ENCODE results near the gene MIA. TPM values are rescaled to one million over a fixed set of nuclear protein-coding genes. Genes with fewer than 3 reads are reported as not detected.

MIA gene
- total RNA-seq, 2 experiments from 2014 or later: 1.00 TPM; not detected in 1

DNA sequence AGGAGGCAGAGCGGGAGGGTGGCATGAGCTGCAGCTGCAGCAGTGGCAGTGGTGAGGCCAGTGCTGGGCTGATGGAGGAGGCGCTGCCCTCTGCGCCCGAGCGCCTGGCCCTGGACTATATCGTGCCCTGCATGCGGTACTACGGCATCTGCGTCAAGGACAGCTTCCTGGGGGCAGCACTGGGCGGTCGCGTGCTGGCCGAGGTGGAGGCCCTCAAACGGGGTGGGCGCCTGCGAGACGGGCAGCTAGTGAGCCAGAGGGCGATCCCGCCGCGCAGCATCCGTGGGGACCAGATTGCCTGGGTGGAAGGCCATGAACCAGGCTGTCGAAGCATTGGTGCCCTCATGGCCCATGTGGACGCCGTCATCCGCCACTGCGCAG is 25.7 kb downstream of the MIA start:
- Mint-ChIP-seq H3K4me3 (peak overlapping the region; percentile 92), H3K27ac (peak overlapping the region; percentile 89), H3K4me1 (ENCODE audit: low read depth) (peaks cover 75% of the 10 kb centered on the region), H3K27me3 (no peaks in the 10 kb centered on the region), H3K9me3 (no peaks in the 10 kb centered on the region), H3K36me3 (peaks cover 31% of the 10 kb centered on the region)
- POLR2A ChIA-PET: interaction anchor here (1.0 kb wide), 1 partner anchor 48 kb away, joined by 5 read pairs; no protein-coding TSS in a partner anchor
- DNase-seq: no peak
- CTCF ChIA-PET: interaction anchor here (1.0 to 1.6 kb wide), 2 partner anchors 19 to 167 kb away, joined by 3 read pairs; no protein-coding TSS in a partner anchor
- intact Hi-C loops (cut with micrococcal nuclease): loop anchor here (5.0 kb wide), 2 partner anchors 189 to 461 kb away; partner anchors contain the start of gene HNRNPUL1

DNA sequence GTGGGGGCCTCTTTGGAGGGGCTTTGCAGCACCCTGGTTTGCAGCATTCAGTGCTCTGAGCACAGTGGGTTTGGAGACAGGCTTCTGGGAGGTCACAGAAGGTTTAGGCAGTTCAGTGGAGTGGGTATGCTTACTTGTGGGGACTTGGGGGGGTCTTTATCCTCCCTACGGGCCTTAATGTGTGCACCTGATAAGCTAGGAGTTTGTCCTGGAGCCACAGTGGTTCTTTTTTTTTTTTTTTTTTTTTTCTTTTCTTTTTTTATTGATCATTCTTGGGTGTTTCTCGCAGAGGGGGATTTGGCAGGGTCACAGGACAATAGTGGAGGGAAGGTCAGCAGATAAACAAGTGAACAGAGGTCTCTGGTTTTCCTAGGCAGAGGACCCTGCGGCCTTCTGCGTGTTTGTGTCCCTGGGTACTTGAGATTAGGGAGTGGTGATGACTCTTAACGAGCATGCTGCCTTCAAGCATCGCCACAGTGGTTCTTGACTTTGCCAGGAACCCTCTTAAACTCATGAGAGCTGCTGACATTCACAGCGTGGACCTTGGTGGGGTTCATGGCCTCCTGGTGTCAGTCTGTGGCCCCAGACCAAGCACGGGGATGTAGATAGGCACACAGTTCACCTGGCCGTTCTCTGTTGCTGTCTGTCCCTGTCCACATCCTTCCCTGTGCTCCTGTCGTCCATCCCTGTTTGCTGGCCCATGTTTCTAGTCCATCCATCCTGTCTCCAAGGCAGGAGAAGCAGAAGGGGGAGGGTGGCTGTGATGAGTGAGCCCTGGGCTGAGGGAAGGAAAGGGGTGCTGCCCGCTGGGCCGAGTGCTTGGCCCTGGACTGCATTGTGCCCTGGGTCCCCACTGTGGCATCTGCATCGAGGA is 26.3 kb downstream of the MIA start:
- peak overlapping the region; percentile 89 for H3K27ac Mint-ChIP-seq
- H3K9me3 Mint-ChIP-seq: no peaks in the 10 kb centered on the region
- peak overlapping the region; percentile 92 for H3K4me3 Mint-ChIP-seq
- DNase-seq: no peak
- peaks cover 81% of the 10 kb centered on the region for H3K4me1 Mint-ChIP-seq (ENCODE audit: low read depth)
- CTCF ChIA-PET: interaction anchor here (1.0 to 1.6 kb wide), 3 partner anchors 18 to 167 kb away, joined by 3 read pairs; no protein-coding TSS in a partner anchor
- peaks cover 32% of the 10 kb centered on the region for H3K36me3 Mint-ChIP-seq
- intact Hi-C loops (cut with micrococcal nuclease): loop anchor here (5.0 kb wide), 2 partner anchors 189 to 461 kb away; partner anchors contain the start of gene HNRNPUL1
- no peaks in the 10 kb centered on the region for H3K27me3 Mint-ChIP-seq
- POLR2A ChIA-PET: interaction anchor here (1.0 kb wide), 1 partner anchor 49 kb away, joined by 5 read pairs; no protein-coding TSS in a partner anchor

DNA sequence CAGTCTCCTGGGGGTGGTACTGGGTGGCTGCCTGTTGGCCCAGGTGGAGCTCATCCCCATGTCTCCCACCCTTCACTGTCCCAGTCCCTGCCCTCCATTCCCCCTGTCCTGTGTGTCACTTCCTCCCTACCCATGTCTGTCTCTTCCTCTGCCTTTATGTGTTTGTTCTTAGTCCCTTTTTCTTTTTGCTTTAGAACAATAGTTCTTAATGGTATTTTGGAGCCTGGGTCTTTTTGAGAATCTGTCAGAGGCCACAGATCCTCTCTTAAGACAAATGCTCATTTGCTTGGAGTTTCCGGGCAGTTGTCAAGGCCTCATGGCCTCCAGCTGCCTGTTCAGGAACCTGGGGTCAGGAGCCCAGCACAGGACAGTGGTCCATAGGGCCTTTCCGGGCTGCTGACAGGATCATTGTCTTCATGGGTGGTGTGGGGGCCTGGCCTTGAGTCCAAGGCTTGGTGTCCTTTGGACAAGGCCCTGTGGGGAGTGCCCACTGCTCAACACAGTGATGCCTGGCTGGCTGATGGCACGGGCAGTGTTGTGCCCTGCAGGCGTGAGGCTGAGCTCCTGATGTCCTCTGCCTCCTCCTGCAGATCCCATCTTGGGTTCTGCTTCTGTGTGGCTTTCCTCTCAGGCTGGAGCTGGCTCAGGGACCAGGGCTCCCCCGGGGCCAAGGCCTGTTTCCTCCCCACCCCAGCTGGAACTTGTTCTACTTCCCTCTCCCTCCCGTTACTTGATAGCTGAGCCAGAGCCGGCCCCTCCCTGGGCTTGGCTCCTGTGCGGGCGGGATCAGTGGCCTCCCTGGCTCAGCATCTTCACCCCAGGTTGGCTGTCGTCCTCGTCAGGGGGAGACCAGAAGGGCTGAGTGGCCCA is 27.2 kb downstream of the MIA start:
- intact Hi-C loops (cut with micrococcal nuclease): loop anchor here (1.0 to 5.0 kb wide), 3 partner anchors 24 to 460 kb away; partner anchors contain the start of genes HNRNPUL1 and RAB4B
- Mint-ChIP-seq H3K36me3 (peaks cover 39% of the 10 kb centered on the region), H3K4me3 (peak overlapping the region; percentile 76), H3K9me3 (no peaks in the 10 kb centered on the region), H3K4me1 (ENCODE audit: low read depth) (peaks cover 86% of the 10 kb centered on the region), H3K27me3 (no peaks in the 10 kb centered on the region), H3K27ac (peak overlapping the region; percentile 89)
- no peak for DNase-seq
- CTCF ChIA-PET: interaction anchor here (1.3 to 1.6 kb wide), 2 partner anchors 139 to 168 kb away, joined by 3 read pairs; no protein-coding TSS in a partner anchor
- POLR2A ChIA-PET: interaction anchor here (0.6 to 0.9 kb wide), 4 partner anchors 35 to 86 kb away, joined by 3 to 7 read pairs (median 3); partner anchors contain the start of genes COQ8B and ITPKC

DNA sequence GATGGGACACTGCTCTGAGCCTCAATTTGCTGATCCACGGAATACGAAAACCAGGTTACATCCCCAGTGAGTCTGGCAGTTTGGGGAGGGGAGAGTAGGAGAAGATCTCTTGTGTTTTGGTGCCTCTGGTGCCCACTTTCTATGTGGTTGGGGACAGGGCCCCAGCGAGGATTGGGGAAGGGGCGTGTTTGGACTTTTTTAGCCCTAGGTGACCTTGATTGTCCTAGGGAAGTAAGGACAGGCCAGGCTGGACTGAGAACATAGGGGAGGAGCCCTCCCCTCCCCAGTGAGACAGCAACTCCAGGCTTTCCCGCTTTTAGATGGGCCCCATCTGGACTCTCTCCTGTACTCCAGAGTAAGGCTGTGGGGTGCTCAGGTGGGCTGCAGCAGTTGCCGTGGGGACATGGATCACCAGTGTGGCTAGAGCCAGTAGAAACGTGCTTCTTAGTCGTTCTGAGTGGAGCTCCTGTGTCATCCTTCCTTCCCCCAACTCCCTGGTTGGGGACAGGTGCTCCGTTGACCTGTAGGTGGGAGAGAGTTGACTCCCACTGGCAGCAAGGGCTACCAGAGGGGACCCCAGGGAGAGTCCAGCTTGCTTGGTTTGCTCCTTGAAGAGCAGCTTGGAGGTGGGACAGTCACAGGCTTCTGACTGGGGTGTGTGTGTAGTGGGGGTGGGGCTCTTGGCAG is 28.0 kb downstream of the MIA start:
- H3K27me3 Mint-ChIP-seq: no peaks in the 10 kb centered on the region
- H3K4me1 Mint-ChIP-seq (ENCODE audit: low read depth): peaks cover 84% of the 10 kb centered on the region
- POLR2A ChIA-PET: interaction anchor here (0.6 to 0.9 kb wide), 3 partner anchors 36 to 87 kb away, joined by 3 to 7 read pairs (median 3); partner anchors contain the start of genes COQ8B and ITPKC
- H3K36me3 Mint-ChIP-seq: peaks cover 44% of the 10 kb centered on the region
- intact Hi-C loops (cut with micrococcal nuclease): loop anchor here (1.0 to 5.0 kb wide), 3 partner anchors 25 to 459 kb away; partner anchors contain the start of genes HNRNPUL1 and RAB4B
- no peak for DNase-seq
- CTCF ChIA-PET: no interaction called here
- no peaks in the 10 kb centered on the region for H3K9me3 Mint-ChIP-seq
- H3K4me3 Mint-ChIP-seq: peak overlapping the region; percentile 76
- peak overlapping the region; percentile 89 for H3K27ac Mint-ChIP-seq

DNA sequence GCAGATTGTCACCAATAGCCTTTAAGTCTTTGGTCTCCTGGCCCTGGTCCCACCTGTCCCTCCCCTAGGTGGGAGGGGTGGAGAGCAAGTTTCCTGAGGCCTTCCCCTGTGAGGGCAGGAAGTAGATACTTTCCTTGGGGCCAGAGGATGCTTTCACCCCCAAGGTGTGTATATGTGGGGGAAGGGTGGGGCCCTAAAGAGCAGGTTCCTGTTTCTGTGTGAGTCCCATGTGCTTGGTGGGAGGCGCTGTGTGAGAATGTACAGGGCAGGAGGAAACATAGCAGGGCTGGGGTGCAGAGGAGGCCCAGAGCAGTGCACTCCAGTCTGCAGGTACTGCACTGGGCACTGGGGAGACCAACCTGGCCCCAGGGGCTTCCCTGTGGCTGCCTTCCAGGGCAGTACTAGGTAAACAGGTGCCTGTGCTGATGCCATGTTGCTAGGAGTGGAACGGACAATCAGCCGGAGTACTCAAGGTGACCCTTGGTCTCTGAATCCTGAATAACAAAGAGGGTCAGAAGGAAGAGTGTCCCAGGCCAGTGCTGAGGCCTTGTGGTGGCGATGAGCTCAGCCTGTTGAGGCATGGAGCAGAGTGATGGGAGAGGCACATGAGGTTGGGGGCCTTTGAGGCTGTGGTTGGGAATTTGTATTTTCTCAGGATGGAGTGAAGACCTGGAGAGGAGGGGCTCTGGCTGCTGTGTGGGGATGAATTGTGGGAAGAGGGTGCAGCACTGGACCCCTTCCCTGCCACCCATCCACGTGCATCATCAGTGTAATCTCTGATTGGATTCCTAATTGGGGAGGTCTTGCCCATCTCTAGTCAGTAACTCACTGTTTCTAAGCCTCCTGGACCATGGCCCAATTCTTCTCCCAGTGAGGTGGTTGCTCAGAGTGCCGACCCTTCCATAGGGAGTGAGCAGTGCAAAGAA is 28.8 kb downstream of the MIA start:
- Mint-ChIP-seq H3K4me3 (peak overlapping the region; percentile 76), H3K36me3 (peaks cover 41% of the 10 kb centered on the region)

DNA sequence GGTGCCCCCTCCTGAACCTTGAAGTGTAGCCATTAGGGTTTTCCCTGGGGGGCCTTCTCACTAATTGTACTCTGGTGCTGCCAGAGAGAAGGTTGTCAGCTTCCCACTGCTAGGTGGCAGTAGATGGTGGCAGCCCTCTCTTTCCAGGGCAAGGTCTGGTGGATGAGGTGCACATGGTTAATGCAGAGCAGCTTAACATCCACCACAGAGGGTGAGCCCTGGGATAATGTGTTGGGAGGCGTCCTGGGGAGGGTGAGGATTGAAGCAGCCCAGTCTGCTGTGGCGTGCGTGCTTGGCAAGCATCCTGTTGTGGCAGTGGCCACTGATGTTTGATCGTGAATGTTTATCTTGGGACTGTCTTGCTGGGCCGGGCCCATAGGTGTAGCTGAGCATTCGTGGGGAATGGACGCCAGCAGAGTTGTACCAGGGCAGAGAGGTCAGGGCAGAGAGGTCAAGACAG is 29.5 kb downstream of the MIA start:
- peaks cover 42% of the 10 kb centered on the region for H3K36me3 Mint-ChIP-seq
- no peak for DNase-seq
- intact Hi-C loops (cut with micrococcal nuclease): loop anchor here (5.0 kb wide), 2 partner anchors 193 to 457 kb away; partner anchors contain the start of gene HNRNPUL1

More for the DNA sequence above, 28.8 kb downstream of the MIA start:
- no peaks in the 10 kb centered on the region for H3K27me3 Mint-ChIP-seq
- ChIA-PET CTCF (interaction anchor here (1.1 to 5.8 kb wide), 5 partner anchors 16 to 142 kb away, joined by 4 to 58 read pairs (median 38); partner anchors contain the start of genes ACTMAP and RAB4B), POLR2A (interaction anchor here (1.0 to 3.3 kb wide), 2 partner anchors 26 to 52 kb away, joined by 7 to 17 read pairs; partner anchors contain the start of gene RAB4B)
- intact Hi-C loops (cut with micrococcal nuclease): loop anchor here (1.0 to 5.0 kb wide), 3 partner anchors 26 to 458 kb away; partner anchors contain the start of genes HNRNPUL1 and RAB4B
- peaks cover 82% of the 10 kb centered on the region for H3K4me1 Mint-ChIP-seq (ENCODE audit: low read depth)
- peak overlapping the region; percentile 89 for H3K27ac Mint-ChIP-seq
- H3K9me3 Mint-ChIP-seq: no peaks in the 10 kb centered on the region
- DNase-seq: peak; percentile 79

DNA sequence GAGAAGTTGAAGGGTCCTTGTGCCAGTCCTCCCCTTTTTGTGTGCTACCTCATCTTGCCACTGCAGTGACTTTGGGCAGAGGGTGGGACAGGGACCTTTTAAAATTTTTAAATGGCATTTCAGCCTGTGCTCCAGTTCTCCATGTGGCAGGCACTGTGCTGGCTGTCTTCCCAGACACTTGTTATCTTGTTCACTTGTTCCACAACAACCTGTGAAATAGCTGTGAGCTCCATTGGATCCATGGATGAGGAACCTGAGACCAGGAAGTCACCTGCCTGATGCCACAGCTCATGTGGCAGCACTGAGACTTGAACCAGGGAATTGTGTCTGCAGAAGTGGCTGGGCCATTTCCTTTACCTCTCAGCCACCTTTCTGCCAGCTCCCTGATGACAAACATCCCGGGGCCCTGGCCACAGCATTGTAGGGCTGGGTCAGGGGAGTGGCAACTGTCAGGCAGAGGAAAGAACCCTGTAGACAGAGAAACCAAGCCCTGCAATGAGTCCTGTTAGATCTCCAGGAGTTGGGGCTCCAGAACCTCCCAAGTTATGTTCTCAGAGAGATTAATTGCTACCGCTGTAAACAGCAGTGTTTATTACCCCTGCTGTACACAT is 30.0 kb downstream of the MIA start:
- H3K27me3 Mint-ChIP-seq: no peaks in the 10 kb centered on the region
- CTCF ChIA-PET: interaction anchor here (0.6 to 5.8 kb wide), 12 partner anchors 12 to 1707 kb away, joined by 3 to 58 read pairs (median 8); partner anchors contain the start of genes ACTMAP, COQ8B, ITPKC and RAB4B
- peaks cover 84% of the 10 kb centered on the region for H3K4me1 Mint-ChIP-seq (ENCODE audit: low read depth)
- DNase-seq: peak; percentile 72
- H3K36me3 Mint-ChIP-seq: peaks cover 40% of the 10 kb centered on the region
- H3K9me3 Mint-ChIP-seq: no peaks in the 10 kb centered on the region
- intact Hi-C loops (cut with micrococcal nuclease): no loop called here
- POLR2A ChIA-PET: interaction anchor here (0.9 to 3.3 kb wide), 4 partner anchors 27 to 89 kb away, joined by 3 to 17 read pairs (median 10); partner anchors contain the start of genes COQ8B, ITPKC and RAB4B
- H3K4me3 Mint-ChIP-seq: peak overlapping the region; percentile 45
- peak overlapping the region; percentile 89 for H3K27ac Mint-ChIP-seq

More for the DNA sequence above, 29.5 kb downstream of the MIA start:
- Mint-ChIP-seq H3K9me3 (no peaks in the 10 kb centered on the region), H3K27me3 (no peaks in the 10 kb centered on the region), H3K4me3 (peak overlapping the region; percentile 76), H3K4me1 (ENCODE audit: low read depth) (peaks cover 83% of the 10 kb centered on the region), H3K27ac (peak overlapping the region; percentile 89)
- ChIA-PET CTCF (interaction anchor here (0.6 to 5.8 kb wide), 11 partner anchors 12 to 143 kb away, joined by 3 to 58 read pairs (median 11); partner anchors contain the start of genes ACTMAP, COQ8B, ITPKC and RAB4B), POLR2A (interaction anchor here (0.9 to 3.3 kb wide), 5 partner anchors 27 to 88 kb away, joined by 3 to 17 read pairs (median 7); partner anchors contain the start of genes COQ8B, ITPKC and RAB4B)

DNA sequence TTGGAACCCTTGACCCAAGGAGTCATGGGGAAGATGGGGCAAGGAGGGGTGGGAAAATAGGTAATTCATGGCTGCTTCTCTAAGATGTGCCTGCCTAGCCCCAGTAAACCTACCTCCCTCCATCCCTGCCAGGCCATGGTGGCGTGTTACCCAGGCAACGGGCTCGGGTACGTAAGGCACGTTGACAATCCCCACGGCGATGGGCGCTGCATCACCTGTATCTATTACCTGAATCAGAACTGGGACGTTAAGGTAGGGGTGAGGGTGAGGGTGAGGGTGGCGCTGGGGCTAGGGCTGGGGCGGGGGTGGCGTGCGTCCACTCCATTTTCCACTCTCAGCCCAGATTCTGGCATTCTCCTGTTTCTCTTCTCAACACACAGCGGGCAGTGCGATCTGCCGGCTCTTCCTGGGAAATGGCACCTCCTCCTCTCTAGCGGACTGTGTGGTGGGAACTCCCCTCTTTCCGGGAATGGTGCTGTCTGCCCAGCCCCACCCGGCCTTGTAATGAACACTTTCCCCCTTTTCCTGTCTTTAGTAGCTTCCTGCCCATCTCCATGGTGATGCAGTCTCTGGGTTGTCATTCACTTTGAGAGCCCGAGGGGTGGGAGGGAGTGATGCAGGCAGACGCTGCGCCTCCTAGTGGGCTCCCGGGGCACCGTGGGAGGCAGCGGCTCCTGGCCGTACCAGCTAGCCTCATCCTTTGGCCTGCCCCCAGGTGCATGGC is 31.3 kb downstream of the MIA start:
- Mint-ChIP-seq H3K9me3 (no peaks in the 10 kb centered on the region), H3K4me1 (ENCODE audit: low read depth) (peaks cover 81% of the 10 kb centered on the region), H3K36me3 (peaks cover 40% of the 10 kb centered on the region), H3K27me3 (no peaks in the 10 kb centered on the region), H3K4me3 (peak overlapping the region; percentile 67), H3K27ac (peak overlapping the region; percentile 89)
- intact Hi-C loops (cut with micrococcal nuclease): loop anchor here (2.0 kb wide), 1 partner anchor 56 kb away; the partner anchor contains the start of genes ACTMAP and SNRPA
- ChIA-PET CTCF (interaction anchor here (1.0 to 5.8 kb wide), 18 partner anchors 8 to 149 kb away, joined by 3 to 58 read pairs (median 6); partner anchors contain the start of genes ACTMAP, COQ8B, ITPKC and NUMBL), POLR2A (interaction anchor here (1.0 to 3.3 kb wide), 5 partner anchors 28 to 143 kb away, joined by 5 to 17 read pairs (median 7); partner anchors contain the start of genes ACTMAP and RAB4B)
- peak; percentile 89 for DNase-seq

Data from activated CD4-positive, alpha-beta memory T cell treated with anti-CD3 and anti-CD28 coated beads for 36 hours (primary cell).